Measurements from ENCODE around the gene SIGLEC8. TPM values are rescaled to one million over a fixed set of nuclear protein-coding genes. Genes with fewer than 3 reads are reported as not detected.

The SIGLEC8 gene
- total and polyA plus RNA-seq, 9 of the 15 experiments (the other 6 are each of a cell fraction or from before 2014, with no cell fraction given) = 0.04 to 0.65 (median 0.39) TPM

GRCh38 chr19:51507640-51508058 is 49.4 kb upstream of the SIGLEC8 start (continued):
- no peak for TF ChIP-seq SRF (CRISPR knock-in tag; IDR thresholded peaks at IDR 0.05)
- TF ChIP-seq TEAD1 (CRISPR knock-in tag; IDR thresholded peaks at IDR 0.05) = 0 out of 4 replicates have a peak, but pooled peaks of 1 of the 2 experiments have one; percentile 26
- peak; percentile 80 for TF ChIP-seq NR2C1 (IDR thresholded peaks at IDR 0.05)
- peak; percentile 82 for TF ChIP-seq NR2C1 (tag; IDR thresholded peaks at IDR 0.05)
- no peak for TF ChIP-seq ZNF174 (CRISPR knock-in tag; IDR thresholded peaks at IDR 0.05)
- peak; percentile 27; the same call in 1 of the 2 replicates for TF ChIP-seq CREB3 (tag; conservative IDR thresholded peaks at IDR 0.05; ENCODE audit: low read depth)
- TF ChIP-seq THRAP3 (IDR thresholded peaks at IDR 0.05; ENCODE audit: borderline replicate concordance) = 0 out of 2 replicates have a peak, but pooled peaks have one; percentile 54
- no peak for TF ChIP-seq STAG1 (CRISPR knock-in tag; IDR thresholded peaks at IDR 0.05; ENCODE audit: borderline replicate concordance)
- TF ChIP-seq ZNF507 (tag; conservative IDR thresholded peaks at IDR 0.05) = no peak
- TF ChIP-seq PBX2 (CRISPR knock-in tag; IDR thresholded peaks at IDR 0.05; ENCODE audit: low read depth) = no peak
- TF ChIP-seq PBX2 (tag; conservative IDR thresholded peaks at IDR 0.05; ENCODE audit: low read depth) = no peak
- TF ChIP-seq BCOR (IDR thresholded peaks at IDR 0.05) = no peak
- 0 out of 2 replicates have a peak, but pooled peaks have one; percentile 32 for TF ChIP-seq NR2C2 (CRISPR knock-in tag; IDR thresholded peaks at IDR 0.05)
- TF ChIP-seq NR2C2 (tag; IDR thresholded peaks at IDR 0.05) = peak; percentile 90
- no peak for TF ChIP-seq ZNF165 (CRISPR knock-in tag; IDR thresholded peaks at IDR 0.05; ENCODE audit: borderline replicate concordance)
- peak; percentile 45; the same call in 1 of the 2 replicates for TF ChIP-seq ZFX (CRISPR knock-in tag; IDR thresholded peaks at IDR 0.05)
- no peak for TF ChIP-seq MTA3 (IDR thresholded peaks at IDR 0.05; ENCODE audit: borderline replicate concordance)
- TF ChIP-seq NKRF (IDR thresholded peaks at IDR 0.05; ENCODE audit: borderline replicate concordance) = peak; percentile 22; the same call in 1 of the 2 replicates
- TF ChIP-seq POLR2A (conservative IDR thresholded peaks at IDR 0.05) = peak; percentile 47; the same call in 1 of the 2 replicates
- no peak for TF ChIP-seq RUNX1 (IDR thresholded peaks at IDR 0.05; ENCODE audit: low read depth)
- no peak for TF ChIP-seq GATA2 (CRISPR knock-in tag; IDR thresholded peaks at IDR 0.05)
- no peak for TF ChIP-seq CCAR2 (IDR thresholded peaks at IDR 0.05; ENCODE audit: low read depth, low read length)
- TF ChIP-seq THAP12 (CRISPR knock-in tag; IDR thresholded peaks at IDR 0.05) = no peak

Measured in K562 (cell line).